H7 (cell line): ENCODE measurements around the gene DUS3L. TPM values are rescaled to one million over a fixed set of nuclear protein-coding genes. Genes with fewer than 3 reads are reported as not detected.
A peak's percentile ranks its signal among the peaks of the same experiment; 100 is the strongest.

ENCODE experiments used
- DNase-seq: peaks from one replicate; pipeline ENCODE4 v3.0.0; 2012
- H3K27me3 ChIP-seq: 2 replicates; pipeline ENCODE4 v1.6.0; 2011; ENCODE audit warnings: mild to moderate bottlenecking, low read length; ENCODE audit not compliant: control insufficient read depth, insufficient read depth
- H3K36me3 ChIP-seq: replicated peaks from 2 replicates; pipeline ENCODE4 v1.5.1; 2011; ENCODE audit warnings: low read length; ENCODE audit not compliant: control insufficient read depth, insufficient read depth
- H3K4me3 ChIP-seq: 2 replicates; pipeline ENCODE4 v1.5.1; 2011; ENCODE audit warnings: low read depth, mild to moderate bottlenecking, control low read depth, low read length, moderate library complexity; ENCODE audit not compliant: insufficient read depth
- total RNA-seq: library from RNA; depleted of rRNA; stranded (reverse); fragments of >200 nt; shearing (Covaris generic); gene quantifications from 2 replicates; pipeline ENCODE4 v1.2.3, GENCODE V29; 2014

Gene DUS3L
- total RNA-seq, 1 experiment from 2014 or later = 50.8 TPM

DNA sequence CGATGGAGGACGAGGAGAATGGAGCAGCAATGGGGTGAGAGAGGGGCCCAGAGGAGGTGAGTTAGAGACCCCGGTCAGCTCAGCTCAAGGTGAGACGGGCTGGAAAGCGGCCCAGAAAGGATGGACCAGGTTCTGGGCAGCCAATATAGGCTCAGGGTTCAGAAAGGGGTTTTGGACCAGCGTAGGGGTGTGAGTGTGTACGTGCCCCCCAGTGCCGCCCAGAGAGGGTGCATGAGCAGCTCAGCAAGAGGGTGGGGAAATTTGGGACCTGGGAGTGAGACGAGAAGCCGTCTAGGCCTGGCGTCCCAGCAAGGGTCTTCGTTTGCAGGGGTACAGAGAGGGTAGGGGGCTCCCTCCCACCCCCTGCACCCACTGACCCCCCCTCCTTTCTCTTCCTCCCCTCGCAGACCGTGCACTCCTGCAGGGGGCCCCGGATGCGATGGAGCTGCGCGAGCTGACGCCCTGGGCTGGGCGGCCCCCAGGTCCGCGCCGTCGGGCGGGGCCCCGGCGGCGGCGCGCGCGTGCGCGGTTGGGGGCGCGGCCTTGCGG lies 36.5 kb upstream of the DUS3L start:
- peak overlapping the region; percentile 90 for H3K4me3 ChIP-seq
- no peak for DNase-seq
- no peaks in the 10 kb centered on the region for H3K27me3 ChIP-seq
- no peaks in the 10 kb centered on the region for H3K36me3 ChIP-seq

DNA sequence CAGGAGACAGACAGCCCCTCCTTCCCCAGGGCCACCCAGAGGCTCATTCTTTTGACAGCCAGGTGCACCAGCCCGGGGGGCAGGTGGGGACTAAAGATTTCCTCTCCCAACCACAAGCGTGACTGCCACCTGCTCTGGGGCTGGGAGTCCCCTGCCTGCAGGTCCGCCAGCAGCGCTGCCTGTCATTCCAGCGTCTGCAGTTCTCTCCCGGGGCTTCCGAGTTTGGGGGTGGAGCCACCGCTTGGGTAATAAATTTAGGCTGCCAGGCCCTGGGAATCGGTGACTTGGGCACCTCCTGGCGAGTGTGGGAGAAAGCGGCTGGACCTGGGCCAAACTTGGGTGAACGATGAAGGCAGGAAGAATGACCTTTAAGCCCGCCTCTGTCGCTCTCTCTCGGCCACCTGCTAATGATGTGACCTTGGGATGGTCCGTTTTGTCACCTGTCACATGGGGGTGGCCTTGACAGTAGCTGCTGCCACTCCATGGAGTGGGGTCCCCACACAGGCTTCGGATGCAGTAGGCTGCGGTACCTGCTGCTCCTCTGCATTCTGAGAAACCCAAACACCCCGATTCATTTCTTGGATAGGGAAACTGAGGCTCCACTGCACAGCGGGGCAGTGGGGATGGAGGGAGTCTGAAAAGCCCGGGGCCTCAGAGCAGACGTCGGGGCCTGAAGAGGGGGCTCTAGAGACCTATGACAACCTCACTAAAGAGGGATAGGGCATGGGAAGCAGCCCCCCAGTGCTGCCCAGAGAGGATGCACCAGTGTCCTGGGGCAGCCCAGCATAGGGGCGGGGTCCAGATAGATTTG lies 35.8 kb upstream of the DUS3L start:
- Histone ChIP-seq H3K4me3 (no peak overlapping the region), H3K27me3 (no peaks in the 10 kb centered on the region)
- DNase-seq = peak; percentile 88

DNA sequence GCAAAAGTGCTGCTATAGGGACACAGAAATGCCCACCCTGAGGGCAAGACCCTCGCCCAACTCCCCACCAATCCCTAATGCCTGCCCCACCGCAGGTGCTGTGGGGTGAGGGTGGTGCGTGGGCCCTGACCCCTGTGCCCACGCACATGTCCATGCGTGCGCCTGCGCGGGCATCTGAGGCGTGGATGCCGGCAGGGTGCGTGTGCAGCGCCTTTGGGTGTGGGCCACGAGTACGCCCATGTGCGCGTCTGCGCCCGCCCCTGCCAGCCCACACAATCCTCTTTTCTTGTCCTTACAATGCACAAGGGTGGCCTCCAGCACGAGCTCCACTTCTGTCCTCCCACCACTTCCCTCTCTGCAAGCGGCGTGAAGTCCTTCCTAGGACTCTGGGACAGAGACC lies 34.2 kb upstream of the DUS3L start:
- no peak for DNase-seq
- Histone ChIP-seq H3K4me3 (no peak overlapping the region), H3K36me3 (no peaks in the 10 kb centered on the region), H3K27me3 (no peaks in the 10 kb centered on the region)

More for the DNA sequence above, 35.8 kb upstream of the DUS3L start:
- no peaks in the 10 kb centered on the region for H3K36me3 ChIP-seq

DNA sequence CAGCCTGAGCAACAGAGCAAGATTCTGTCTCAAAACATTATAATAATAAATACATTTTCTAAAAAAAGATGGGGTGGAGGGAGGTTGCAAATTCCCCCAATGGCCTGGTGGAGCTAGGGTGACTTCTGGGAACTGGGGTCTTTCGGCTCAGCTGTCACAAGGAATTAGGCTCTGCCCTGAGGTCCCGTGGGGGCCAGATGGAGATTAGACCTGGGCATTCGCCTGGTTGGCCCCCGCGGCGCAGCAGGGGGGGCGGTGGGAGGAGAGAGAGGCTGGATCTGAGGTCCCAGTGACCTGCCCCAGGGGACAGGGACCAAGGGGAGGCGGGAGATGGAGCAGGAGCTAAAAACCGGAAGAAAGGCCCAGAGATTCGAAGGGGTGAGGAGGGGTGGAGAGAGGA lies 33.8 kb upstream of the DUS3L start:
- Histone ChIP-seq H3K36me3 (no peaks in the 10 kb centered on the region), H3K27me3 (no peaks in the 10 kb centered on the region), H3K4me3 (no peak overlapping the region)
- no peak for DNase-seq

DNA sequence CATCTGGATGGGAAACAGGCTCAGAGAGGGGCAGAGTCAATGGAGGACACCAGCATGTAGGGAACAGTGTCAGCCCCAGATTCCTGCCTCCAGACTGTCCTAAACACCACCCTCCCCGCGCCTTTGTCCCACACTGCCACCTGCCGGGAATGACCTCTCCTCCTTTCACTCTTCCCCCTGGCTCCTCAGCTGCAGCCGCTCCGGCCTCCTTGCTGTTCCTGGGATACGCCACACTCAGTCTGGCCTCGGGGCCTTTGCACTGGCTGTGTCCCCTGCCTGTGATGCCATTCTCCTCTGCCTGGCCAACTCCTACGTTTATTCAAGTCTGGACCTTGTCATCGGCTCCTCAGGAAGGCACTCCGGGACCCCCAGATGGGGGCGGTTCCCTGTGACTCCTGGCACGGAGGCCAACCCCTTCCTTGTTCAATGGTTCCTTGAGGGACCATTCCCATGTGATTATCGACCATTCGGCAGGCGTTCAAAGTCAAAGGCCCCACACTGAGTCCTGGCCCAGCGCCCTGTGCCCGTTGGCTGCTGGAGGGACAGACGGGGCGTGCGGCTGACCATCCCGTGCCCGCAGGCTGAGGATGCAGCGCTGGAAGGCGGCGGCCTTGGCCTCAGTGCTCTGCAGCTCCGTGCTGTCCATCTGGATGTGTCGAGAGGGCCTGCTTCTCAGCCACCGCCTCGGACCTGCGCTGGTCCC lies 32.8 kb upstream of the DUS3L start:
- DNase-seq = peak; percentile 86
- Histone ChIP-seq H3K27me3 (no peaks in the 10 kb centered on the region), H3K4me3 (no peak overlapping the region), H3K36me3 (no peaks in the 10 kb centered on the region)

DNA sequence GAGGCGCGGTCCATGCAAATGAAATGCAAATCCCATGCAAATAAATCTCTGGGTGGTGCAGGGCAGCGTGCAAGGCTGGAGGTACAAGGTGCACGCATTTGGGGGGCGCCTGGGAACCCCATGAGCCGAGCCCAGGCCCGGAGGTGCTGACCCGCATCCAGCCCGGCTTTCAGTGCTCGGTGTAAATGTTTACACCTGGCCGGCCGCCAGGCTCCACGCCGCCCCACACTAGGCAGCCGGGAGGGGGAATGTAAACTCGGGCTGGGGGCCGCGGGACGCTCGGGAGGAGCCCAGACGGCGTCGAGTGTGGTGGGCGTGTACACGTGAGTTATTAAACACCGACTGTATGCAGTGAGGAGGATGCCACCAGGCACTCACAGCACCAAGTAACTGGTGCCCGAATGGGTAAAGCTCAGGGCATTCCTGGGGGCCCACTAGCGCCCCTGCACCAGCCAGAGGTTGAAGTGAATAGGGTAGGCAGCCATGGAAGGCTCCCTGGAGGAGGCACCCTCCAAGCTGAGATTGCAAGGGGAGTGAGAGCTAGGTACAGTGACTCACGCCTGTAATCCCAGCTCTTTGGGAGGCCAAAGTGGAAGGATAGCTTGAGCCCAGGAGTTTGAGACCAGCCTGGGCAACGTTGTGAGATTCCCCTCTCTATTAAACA lies 31.4 kb upstream of the DUS3L start:
- Histone ChIP-seq H3K27me3 (no peaks in the 10 kb centered on the region), H3K4me3 (no peak overlapping the region), H3K36me3 (no peaks in the 10 kb centered on the region)
- no peak for DNase-seq

GRCh38 chr19:5821521-5822180 lies 30.7 kb upstream of the DUS3L start:
- H3K27me3 ChIP-seq = no peaks in the 10 kb centered on the region
- no peak overlapping the region for H3K4me3 ChIP-seq
- H3K36me3 ChIP-seq = no peaks in the 10 kb centered on the region
- no peak for DNase-seq

DNA sequence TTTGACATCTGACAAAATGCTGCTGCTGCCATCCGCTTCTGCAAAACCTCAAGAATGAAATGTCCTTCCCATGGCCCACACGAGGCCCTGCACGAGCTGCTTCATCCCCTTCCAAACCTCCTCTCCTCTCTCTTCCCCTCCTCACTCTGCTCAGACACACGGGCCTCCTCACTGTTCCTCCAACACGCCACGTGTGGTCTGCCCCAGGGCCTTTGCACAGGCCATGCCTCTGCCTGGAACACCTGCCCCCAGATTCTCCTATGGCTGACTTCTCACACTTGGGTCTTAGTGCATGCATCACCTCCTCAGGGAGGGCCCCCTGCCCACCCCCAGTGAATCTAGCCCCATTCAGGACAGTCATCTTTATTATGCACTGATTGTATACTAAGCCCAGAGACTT lies 29.8 kb upstream of the DUS3L start:
- Histone ChIP-seq H3K27me3 (no peaks in the 10 kb centered on the region), H3K4me3 (no peak overlapping the region), H3K36me3 (no peaks in the 10 kb centered on the region)
- no peak for DNase-seq

- H3K4me3 ChIP-seq = no peak overlapping the region
- no peaks in the 10 kb centered on the region for H3K36me3 ChIP-seq
- no peaks in the 10 kb centered on the region for H3K27me3 ChIP-seq
- no peak for DNase-seq
These were observed 27.6 kb upstream of the DUS3L start for GRCh38 chr19:5818594-5818993.

DNA sequence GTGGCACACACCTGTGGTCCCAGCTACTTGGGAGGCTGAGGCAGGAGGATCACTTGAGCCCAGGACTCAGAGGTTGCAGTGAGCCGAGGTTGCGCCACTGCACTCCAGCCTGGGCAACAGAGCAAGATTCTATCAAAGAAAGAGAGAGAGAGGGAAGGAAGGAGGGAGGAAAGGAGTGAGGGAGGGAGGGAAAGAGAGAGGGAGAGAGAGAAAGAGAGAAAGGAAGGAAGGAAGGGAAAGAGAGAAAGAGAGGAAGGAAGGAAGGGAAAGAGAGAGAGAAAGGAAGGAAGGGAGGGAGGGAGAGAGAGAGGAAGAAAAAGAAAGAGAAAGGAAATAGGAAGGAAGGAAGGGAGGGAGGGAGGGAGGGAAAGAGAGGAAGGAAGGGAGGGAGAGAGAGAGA lies 26.3 kb upstream of the DUS3L start:
- Histone ChIP-seq H3K36me3 (no peaks in the 10 kb centered on the region), H3K27me3 (no peaks in the 10 kb centered on the region), H3K4me3 (no peak overlapping the region)
- no peak for DNase-seq

- no peaks in the 10 kb centered on the region for H3K27me3 ChIP-seq
- H3K36me3 ChIP-seq = no peaks in the 10 kb centered on the region
- H3K4me3 ChIP-seq = no peak overlapping the region
- no peak for DNase-seq
These were observed 23.9 kb upstream of the DUS3L start for GRCh38 chr19:5814852-5815246.

DNA sequence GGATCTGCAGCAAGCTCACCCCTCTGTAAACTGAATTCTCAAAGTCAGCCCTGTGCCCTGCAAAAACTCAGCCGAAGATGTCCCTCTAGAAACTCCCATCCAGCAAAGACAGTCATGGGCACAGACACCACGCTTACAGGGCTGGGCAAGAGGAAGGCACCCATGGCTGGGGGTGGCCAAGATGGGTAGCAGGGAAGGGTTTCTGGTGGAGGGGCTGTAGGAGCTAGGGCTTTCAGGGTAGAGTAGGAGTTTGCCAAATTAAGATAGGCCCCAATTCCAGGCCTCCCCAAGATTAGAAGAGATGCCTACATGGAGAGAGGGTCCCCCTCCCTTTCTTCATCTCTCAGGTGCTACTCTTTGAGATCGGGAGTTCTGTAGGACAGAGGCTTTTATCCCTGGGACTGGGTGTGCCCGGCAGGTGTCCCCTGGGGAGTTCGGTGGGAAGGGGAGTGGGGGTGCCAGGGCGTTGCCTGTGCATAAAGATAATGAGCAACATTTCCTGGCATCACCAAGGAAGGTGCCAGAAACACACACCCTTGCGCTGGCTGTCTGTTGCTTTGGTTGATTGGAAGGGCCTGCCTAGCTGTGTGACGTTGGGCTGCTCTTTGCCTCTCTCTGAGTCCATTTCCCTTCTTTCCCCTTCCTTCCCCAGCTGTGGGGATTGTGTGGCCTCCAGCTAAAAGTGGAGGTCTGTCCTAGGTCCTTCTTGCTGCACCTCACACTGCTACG lies 23.3 kb upstream of the DUS3L start:
- H3K27me3 ChIP-seq = no peaks in the 10 kb centered on the region
- DNase-seq = no peak
- no peak overlapping the region for H3K4me3 ChIP-seq
- H3K36me3 ChIP-seq = no peaks in the 10 kb centered on the region

- no peaks in the 10 kb centered on the region for H3K27me3 ChIP-seq
- DNase-seq = no peak
These were observed 20.2 kb upstream of the DUS3L start for GRCh38 chr19:5811117-5811516.

DNA sequence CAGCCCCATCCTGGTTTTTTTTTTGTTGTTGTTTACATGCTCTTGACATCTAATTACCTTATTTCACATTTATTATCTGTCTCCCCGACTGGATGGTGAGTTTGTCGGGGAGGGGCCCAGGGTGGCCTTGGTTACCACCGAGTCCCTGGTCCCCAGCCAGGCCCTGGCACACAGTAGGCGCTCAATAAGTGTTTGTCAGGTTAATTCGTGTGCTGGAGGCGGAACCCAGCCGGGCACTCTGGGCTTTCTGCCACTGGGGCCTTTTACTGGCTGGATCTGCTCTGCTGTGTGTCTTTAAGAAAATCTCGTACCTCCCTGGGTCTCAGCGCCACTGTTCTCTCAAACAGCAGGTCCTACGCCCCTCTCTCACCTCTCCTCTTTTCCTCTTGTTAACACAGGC lies 18.5 kb upstream of the DUS3L start:
- H3K36me3 ChIP-seq = no peaks in the 10 kb centered on the region
- no peak for DNase-seq
- H3K27me3 ChIP-seq = peaks cover 6% of the 10 kb centered on the region
- H3K4me3 ChIP-seq = no peak overlapping the region

More at GRCh38 chr19:5811117-5811516, 20.2 kb upstream of the DUS3L start:
- Histone ChIP-seq H3K36me3 (no peaks in the 10 kb centered on the region), H3K4me3 (no peak overlapping the region)
